Measurements from ENCODE around the gene BLNK.
"Not testable (repeated sequence)": the region's sequence is repeated elsewhere in the genome, so short reads cannot be mapped to it uniquely, and the experiment has no call there.

The BLNK gene

DNA sequence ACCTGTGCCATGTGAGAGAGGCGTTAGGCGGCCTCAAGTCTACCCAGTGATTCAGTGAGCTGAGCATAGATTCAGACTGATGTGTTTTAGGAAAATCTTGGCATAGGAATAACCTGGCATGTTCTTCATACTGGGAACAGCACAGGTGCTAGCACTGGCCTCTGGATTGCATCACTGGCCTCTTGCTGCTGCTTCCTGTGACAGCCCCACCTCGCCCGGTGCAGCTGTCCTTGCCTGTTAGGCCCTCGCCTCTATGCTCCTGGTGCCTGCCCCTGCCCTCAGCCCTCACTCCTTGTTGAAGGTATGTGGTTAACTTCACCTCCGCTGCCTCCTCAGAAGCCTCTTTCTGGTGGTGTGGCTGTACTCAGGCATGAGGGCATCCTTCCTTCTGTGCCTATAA lies 46.2 kb downstream of the BLNK start:
- no peak for DNase-seq (ENCODE audit: low read depth in 2 of 2)

DNA sequence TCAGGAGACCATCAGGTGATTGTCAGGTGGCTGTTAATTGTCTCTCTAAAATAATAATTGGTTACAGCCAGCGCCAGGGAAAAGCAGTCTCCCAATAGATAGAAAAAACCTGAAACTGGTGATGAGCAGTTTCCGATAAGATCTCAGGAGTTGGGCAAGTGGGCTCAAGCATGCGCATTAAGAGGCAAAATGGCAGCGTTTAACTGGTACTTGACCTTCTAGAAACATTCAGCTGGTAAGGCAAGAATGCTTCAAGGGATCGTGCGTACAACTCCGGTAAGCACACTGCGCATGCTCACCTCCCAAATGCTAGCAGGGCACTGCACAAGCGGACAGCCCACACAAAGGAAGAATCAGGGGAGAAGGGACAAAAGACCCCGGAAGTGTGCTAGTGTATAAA lies 48.5 kb downstream of the BLNK start:
- no peak for DNase-seq (ENCODE audit: low read depth in 2 of 2)

DNA sequence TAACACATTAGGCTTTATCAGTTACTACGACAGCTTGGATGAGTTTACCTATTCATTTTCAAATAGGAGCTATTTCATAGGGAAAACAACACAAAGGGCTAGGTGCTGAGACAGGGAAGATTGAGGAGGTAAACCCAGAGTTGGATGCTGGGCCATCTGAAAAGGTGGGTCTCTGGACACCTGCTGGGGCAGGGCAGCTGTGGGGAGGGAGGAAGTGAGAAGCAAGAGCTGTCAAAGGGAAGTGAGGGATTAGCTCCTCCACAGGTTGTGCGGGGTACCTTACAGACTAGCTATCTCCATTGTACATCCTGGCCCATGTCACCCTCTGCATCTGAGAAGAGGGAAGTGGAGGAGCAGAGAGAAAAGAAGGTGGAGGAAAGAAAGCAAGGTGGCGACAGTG lies 48.9 kb downstream of the BLNK start:
- no peak for DNase-seq (ENCODE audit: low read depth in 2 of 2)

DNA sequence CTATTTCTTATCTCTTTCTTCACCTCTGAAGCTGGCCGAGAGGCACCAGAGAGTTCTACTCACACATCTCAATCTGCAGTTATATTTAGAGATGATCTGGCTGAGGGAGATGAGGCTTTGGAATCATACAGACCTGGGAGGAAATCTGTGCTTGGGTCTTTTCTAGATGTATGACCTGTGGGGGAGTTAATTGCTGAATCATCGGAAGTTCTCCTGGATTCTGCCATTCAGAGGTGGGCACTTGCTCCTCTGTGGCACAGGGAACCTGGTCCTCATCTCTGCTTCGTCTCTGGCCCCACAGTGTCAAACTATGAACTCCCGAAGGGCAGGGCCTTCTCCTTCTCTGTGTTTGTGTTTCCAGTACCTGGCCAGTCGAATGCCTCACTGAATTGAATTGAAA lies 52.5 kb downstream of the BLNK start:
- no peak for DNase-seq (ENCODE audit: low read depth in 2 of 2)

DNA sequence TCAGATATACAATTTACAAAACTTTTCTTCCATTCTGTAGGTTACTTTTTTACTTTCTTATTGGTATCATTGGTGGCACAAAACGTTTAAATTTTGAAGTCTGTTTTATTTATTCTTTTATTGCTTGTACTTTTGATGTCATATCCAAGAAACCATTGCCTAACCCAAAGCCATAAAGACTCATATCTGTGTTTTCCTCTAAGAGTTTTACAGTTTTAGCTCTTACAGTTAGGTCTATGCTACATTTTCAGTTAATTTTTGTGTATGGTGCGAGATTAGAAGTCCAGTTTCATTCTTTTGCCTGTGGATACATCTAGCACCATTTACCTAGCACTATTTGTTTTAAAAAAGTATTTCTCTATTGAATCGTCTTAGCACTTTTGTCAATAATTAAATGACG lies 53.7 kb downstream of the BLNK start:
- DNase-seq (ENCODE audit: low read depth in 2 of 2), result no peak

DNA sequence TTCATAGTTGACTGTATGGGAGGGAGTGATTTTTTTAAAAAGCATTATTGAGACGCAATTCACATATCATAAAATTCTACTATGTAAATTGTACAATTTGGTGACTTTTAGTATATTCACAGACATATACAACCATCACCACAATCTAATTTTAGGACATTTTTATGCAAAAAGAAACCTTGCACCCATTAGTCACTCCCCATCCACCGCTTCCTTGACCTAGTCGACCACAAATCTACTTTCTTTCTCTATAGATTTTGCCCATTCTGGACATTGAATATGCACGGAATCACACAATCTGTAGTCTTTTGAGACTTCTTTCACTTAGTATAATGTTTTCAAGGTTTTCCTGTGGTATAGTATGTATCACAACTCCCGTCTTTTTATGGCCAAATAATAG lies 54.6 kb downstream of the BLNK start:
- no peak for DNase-seq (ENCODE audit: low read depth in 2 of 2)

DNA sequence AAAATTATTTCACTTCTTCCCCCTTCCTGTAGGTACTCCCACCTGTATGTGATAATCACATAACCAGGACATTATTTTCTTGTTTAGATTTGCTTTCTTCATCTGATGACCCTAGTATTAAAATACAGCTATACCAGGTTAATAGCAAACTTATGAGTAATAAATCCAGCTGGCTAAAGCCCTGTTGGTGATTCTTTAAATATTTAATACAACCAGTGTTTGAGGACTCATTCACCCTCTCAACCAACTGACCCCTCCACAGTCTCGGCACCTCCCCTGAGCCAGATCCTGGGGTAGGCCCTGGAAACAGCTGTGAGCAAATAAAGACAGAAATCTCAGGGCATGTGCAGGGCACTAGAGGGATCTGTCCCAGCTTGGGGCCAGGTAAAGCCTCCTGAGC lies 58.5 kb downstream of the BLNK start:
- no peak for DNase-seq (ENCODE audit: low read depth in 2 of 2)

DNA sequence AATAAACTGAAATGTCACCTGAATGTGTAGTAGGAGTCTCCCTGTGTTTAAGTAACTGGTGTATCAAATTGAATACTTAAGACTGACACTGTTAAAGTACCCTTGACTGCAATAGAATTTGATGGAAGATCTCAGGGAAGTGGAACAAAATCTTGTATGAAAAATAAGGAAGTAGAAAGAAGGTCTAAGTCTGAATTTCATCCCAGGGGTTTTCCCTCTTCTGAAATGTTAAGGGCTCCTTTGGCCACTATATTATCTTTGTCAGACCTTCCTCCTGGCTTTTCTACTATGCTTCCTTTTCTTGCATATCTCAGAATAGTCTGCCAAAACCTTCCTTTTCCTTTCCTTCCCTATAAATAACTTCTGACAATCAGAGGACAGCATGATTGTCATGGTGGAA lies 59.6 kb downstream of the BLNK start:
- DNase-seq (ENCODE audit: low read depth in 2 of 2), result no peak

DNA sequence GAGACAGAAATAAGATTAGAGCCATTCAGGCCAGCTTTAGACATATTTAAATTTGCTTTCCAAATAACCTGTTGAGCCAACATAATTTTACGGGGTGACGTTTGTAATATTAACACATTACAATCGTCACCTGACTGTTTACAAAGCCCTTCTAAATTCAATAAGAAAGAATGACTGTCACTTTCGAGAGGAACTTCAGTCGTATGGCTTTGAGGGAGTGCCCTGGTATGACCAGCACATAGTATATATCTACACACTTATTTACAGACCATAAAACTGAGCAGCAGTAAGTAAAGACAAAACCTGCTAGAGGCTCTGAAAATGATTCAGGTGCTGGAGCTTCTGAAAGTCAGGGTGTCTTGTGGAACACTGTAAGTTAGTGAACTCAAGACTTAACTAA lies 62.4 kb downstream of the BLNK start:
- DNase-seq (ENCODE audit: low read depth in 2 of 2), result no peak

DNA sequence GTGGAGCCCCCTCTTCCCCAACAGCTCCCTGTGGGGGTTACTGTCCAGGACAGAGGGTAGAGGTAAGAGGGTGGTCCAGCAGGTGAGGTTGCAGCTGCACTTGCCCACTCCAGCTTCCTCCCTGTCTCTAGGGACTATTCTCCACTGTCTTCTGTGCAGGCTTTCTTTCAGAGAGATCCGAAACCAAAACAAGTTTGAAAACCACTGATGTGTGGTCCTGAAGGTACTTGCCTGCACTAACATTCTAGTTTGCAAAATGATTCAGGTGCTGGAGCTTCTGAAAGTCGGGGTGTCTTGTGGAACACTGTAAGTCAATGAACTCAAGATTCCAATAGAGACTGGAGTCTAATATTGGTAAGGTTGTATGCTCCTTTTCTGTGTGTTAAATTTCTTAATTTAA lies 63.1 kb downstream of the BLNK start:
- DNase-seq (ENCODE audit: low read depth in 2 of 2), result no peak

DNA sequence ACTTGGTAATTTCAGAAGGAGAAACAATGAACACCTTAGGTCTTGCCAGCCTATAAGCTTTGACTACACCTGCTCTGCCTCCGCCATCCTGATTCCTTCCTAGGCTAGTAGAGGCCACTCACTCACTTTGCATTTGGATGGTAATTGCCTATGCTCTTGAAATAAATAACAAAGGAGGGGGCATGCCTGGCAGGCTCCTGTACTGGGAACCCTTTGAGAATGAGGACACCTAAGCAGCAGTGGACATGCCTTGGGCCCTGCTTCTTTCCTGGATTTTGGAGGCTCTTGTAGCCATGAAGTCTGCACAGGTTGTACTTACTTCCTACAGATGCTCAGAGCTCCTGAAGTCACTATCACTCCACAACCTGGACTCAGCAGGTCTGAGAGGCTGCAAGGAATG lies 65.8 kb downstream of the BLNK start:
- no peak for DNase-seq (ENCODE audit: low read depth in 2 of 2)

DNA sequence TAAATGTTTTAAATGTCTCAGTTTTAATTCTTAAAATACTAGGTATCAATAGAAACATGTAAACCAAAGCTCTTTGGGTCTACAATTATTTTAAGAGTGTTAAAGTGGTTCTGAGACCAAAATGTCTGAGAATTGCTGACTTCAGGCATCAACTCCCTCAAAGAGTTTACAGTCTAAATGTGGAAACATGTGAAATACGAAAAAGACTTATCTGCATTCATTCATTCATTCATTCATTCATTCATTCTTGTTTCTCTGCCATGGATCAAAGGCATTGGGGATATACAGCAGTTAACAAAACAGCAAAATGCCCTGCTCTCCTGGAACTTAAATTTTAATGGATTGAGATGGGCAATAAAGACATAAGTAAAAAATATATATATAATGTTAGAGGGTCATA lies 69.8 kb downstream of the BLNK start:
- no peak for DNase-seq (ENCODE audit: low read depth in 2 of 2)

DNA sequence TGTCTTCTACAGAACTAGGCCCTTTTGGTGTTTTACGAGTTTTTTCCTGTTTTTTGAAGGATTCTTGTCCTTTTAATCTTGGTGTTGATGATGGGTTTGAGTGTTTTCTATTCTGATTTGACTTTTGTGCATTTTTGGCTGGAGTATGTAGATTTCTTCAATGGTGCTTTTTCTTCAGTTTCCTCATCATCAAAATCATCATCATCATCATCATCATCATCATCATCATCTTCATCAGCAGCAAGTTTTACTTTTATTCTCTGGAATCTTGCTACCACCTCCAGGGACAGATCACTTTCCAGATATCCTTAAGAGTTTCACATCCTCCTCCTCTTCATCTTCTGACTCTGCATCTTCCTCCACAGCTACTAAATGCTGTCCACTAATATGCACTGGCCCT lies 81.9 kb downstream of the BLNK start:
- not testable (repeated sequence) for DNase-seq (ENCODE audit: low read depth in 2 of 2)

DNA sequence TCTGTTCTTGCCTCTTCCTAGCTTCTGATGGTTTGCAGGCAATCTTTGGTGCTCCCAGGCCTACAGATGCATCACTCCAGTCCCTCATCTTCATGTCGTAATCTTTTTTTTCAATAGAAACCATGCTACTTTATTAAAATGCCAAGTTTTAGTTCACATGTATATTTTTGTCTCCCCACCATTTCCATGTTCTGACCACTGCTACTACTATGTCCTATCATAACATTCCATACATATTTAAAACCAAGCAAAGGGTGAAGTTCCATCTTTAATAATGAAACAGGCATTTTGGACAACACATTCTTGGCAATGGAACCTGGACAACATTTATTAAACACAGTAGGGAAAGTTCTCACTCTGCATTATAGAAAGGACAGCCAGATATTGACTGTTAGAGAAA lies 82.5 kb downstream of the BLNK start:
- no peak for DNase-seq (ENCODE audit: low read depth in 2 of 2)

DNA sequence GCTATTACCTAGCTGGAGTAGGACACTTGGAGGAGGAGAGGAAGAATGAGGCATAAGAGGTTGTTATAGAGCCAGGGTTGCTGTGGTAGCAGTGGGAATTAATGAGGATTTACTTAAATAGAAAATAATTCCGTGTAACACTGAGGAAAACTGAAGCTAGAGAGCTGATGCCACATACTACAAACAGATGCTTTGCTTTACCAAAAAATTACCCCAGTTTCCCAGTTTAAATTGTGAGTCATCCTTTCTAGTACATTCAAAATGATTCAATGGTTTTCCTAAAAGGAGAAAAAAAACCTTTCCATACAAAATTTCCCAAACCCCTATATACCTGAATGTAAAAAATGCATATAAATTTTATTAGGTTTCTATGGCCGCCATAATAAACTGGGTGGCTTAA lies 82.9 kb downstream of the BLNK start:
- no peak for DNase-seq (ENCODE audit: low read depth in 2 of 2)

DNA sequence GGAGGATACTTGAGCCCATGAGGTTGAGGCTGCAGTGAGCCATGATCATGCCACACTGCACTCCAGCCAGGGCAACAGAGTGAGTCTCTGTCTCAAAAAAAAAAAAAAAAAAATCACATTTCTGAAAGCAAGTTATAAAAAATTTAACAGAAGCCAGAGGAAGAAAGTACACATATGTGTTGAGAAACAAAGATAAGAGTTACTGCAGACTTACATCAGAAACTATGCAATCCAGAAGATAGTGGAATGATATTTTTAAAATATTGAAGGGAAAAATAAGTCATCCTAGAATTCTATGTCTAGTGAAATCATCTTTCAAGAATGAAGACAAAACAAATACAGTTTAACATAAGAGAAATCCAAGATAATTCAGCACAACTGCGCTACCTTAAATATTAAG lies 94.4 kb downstream of the BLNK start:
- DNase-seq (ENCODE audit: low read depth in 2 of 2), result no peak

DNA sequence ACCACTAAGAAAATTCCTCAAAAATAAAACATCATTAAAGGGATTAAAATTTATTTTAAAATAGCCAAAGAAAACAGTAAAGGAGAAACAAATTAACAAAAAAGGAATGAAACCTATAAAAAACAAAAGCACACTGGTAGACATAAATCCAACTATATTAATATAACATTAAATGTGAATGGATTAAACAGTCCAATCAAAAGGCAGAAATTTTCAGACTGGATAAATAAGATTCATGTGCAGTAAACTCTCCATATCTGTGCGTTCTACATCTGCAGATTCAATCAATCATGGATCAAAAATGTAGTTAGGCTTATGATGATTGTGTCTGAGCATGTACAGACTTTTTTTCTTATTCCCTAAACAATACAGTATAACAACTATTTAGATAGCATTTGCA lies 98.7 kb downstream of the BLNK start:
- no peak for DNase-seq (ENCODE audit: low read depth in 2 of 2)

DNA sequence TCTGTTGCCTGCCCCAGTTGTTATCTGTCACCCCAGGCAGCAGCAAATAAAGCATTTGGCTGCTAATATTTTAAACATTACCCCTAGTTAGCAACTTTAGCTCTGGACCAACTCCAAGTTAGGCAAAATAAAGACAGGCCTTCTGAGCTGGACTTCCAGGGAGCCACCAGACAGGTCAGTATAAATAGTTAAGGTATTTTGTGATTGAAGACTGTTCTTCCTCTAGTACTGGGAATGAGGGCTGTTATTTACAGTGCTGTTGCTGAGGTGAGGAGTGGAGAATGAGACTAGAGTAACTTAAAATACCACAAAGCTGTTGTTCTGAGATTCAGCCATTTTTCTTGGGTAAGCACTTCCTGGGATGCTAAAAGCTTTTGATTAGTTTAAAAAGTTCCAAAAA lies 101.1 kb downstream of the BLNK start:
- DNase-seq (ENCODE audit: low read depth in 2 of 2), result no peak

DNA sequence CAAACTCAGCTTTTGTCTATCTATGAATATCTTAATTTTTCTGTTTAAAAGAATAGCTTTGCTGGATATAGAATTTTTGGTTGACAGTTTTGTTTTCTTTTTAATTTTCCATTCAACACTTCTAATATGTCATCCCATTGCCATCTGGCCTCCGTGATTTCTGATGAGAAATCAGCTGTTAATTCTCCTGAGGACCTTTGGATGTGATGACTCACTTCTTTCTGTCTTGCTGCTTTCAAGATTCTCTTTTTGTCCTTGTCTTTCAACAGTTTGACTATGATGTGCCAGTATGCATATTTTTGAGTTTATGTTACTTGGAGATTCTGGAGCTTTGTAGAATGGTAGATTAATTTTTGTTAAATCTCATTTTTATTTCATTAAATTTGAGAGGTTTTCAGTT lies 102.8 kb downstream of the BLNK start:
- DNase-seq (ENCODE audit: low read depth in 2 of 2), result no peak

DNA sequence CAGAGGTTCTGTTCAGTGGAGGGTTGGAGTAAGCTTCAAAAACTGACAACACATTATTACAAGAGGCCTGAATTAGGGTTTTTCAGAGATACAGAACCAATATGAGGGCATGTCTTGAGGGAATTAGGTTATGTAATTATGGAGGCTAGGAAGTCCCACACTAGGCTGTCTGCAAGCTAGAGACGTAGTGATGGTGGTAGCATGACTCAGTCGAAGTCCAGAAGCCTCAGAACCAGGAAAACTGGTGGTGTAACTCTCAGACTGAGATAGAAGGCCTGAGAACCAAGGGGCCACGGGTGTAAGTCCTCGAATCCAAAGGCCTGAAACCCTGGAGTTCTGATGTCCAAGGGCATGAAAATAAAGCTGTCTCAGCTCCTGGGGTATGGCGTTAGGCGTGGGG lies 105.6 kb downstream of the BLNK start:
- no peak for DNase-seq (ENCODE audit: low read depth in 2 of 2)

DNA sequence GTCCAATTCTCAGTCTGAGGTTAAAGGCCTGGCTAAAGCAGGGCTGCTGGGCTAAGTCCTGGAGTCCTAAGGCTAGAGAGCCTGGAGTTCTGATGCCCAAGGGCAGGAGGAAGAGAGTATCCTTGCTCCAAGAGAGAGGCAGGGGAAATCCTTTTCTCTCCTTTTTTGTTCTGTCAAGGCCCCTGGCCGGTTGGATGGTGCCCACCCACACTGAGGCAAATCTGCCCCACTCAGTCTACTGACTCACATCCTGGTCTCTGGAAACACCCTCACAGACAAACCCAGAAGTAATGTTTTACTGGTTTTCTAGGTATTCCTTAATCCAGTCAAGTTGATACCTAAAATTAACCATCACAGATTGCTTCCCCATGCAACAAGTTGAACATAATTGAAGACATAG lies 118.3 kb downstream of the BLNK start:
- no peak for DNase-seq (ENCODE audit: low read depth in 2 of 2)

DNA sequence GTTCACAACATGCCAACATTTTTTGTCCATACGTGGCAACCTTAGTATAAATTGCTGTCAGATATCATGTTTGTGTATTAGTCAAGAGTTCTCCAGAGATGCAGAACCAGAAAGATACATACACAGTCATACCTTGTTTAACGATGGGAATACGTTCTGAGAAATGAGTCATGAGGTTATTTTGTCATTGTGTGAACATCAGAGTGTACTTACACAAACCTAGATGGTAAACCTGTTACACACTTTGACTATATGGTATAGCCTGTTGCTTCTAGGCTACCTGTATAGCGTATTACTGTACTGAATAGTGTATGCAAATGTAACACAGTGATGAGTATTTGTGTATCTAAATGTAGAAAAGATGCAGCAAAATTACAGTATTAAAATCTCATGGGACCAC lies 118.9 kb downstream of the BLNK start:
- DNase-seq (ENCODE audit: low read depth in 2 of 2), result no peak
